GM23248 (cell line): ENCODE data around the gene ZNF438. TPM values are rescaled to one million over a fixed set of nuclear protein-coding genes. Genes with fewer than 3 reads are reported as not detected.

Source experiments
- DNase-seq: peaks from one replicate; pipeline ENCODE4 v3.0.0-alpha.2; 2015
- H2AFZ ChIP-seq: fragments of 200-600 bp; sonication (generic); 2 replicates; pipeline ENCODE4 v1.6.1; 2016; ENCODE audit warnings: antibody characterized with exemption
- H3F3A ChIP-seq: fragments of 200-600 bp; sonication (generic); 2 replicates; pipeline ENCODE4 v1.6.1; 2016; ENCODE audit warnings: mild to moderate bottlenecking, antibody characterized with exemption, mixed run types; ENCODE audit not compliant: insufficient read depth
- H3K27ac ChIP-seq: fragments of 200-600 bp; sonication (generic); 2 replicates; pipeline ENCODE4 v1.5.1; 2016; ENCODE audit warnings: mild to moderate bottlenecking
- H3K27me3 ChIP-seq: fragments of 200-600 bp; sonication (generic); replicated peaks from 2 replicates; pipeline ENCODE4 v1.6.1; 2016; ENCODE audit warnings: mild to moderate bottlenecking; ENCODE audit not compliant: insufficient read depth
- H3K36me3 ChIP-seq: fragments of 200-600 bp; sonication (generic); 2 replicates; pipeline ENCODE4 v1.6.1; 2016; ENCODE audit warnings: low read depth, mild to moderate bottlenecking
- H3K4me1 ChIP-seq: fragments of 200-600 bp; sonication (generic); 2 replicates; pipeline ENCODE4 v1.6.1; 2016; ENCODE audit warnings: mild to moderate bottlenecking; ENCODE audit not compliant: insufficient read depth
- H3K4me2 ChIP-seq: fragments of 200-600 bp; sonication (generic); one replicate; pipeline ENCODE4 v1.6.1; 2016; ENCODE audit warnings: mild to moderate bottlenecking; ENCODE audit not compliant: unreplicated experiment
- H3K4me3 ChIP-seq: fragments of 200-600 bp; sonication (generic); 2 replicates; pipeline ENCODE4 v1.5.1; 2016; ENCODE audit warnings: mild to moderate bottlenecking
- H3K79me2 ChIP-seq: fragments of 200-600 bp; sonication (generic); 2 replicates; pipeline ENCODE4 v1.6.1; 2016; ENCODE audit warnings: mild to moderate bottlenecking; ENCODE audit not compliant: insufficient read depth
- H3K9ac ChIP-seq: fragments of 200-600 bp; sonication (generic); 2 replicates; pipeline ENCODE4 v1.6.1; 2016; ENCODE audit warnings: mild to moderate bottlenecking
- H3K9me2 ChIP-seq: fragments of 200-600 bp; sonication (generic); 2 replicates; pipeline ENCODE4 v1.6.1; 2016; ENCODE audit warnings: mixed run types, mild to moderate bottlenecking, moderate library complexity; ENCODE audit not compliant: insufficient read depth
- H3K9me3 ChIP-seq: fragments of 200-600 bp; sonication (generic); one replicate; pipeline ENCODE4 v1.6.1; 2017; ENCODE audit warnings: low read depth
- H4K20me1 ChIP-seq: fragments of 200-600 bp; sonication (generic); 2 replicates; pipeline ENCODE4 v1.6.0; 2016; ENCODE audit not compliant: insufficient read depth
- EZH2 ChIP-seq: fragments of 200-600 bp; sonication (generic); IDR thresholded peaks from 2 replicates; pipeline ENCODE4 v1.6.1; 2018; ENCODE audit warnings: antibody characterized with exemption, mild to moderate bottlenecking; ENCODE audit not compliant: insufficient read depth, poor library complexity, severe bottlenecking
- EZH2phosphoT487 ChIP-seq: fragments of 200-600 bp; sonication (generic); IDR thresholded peaks from 2 replicates; pipeline ENCODE4 v1.6.1; 2018; ENCODE audit warnings: antibody characterized with exemption, moderate library complexity, mild to moderate bottlenecking, low read depth; ENCODE audit not compliant: insufficient read depth
- WGBS, 2 experiments: methylation state at CpG; one replicate each; pipeline ENCODE4 v1.1.6; 2015 to 2017; ENCODE audit warnings: low lambda C conversion rate in 2 of 2, low coverage in 1 of 2; ENCODE audit errors: missing lambda C conversion rate in 2 of 2; 5-methylcytosine and 5-hydroxymethylcytosine counted together
- in situ Hi-C: fragments of 300-500 bp; cut with MboI; formaldehyde crosslinking; loops from 2 replicates; pipeline ENCODE4 v1.15.0; 2020
- polyA plus RNA-seq: library from polyadenylated mRNA; unstranded; fragments of >200 nt; fragmentation: Nextera tagmentation; extraction: Ambion mirVana; gene quantifications from 2 replicates; pipeline ENCODE4 v1.2.1, GENCODE V29; 2016
- total RNA-seq: library from RNA; depleted of rRNA; stranded (reverse); fragments of >200 nt; shearing (Covaris generic); gene quantifications from 2 replicates; pipeline ENCODE4 v1.2.3, GENCODE V29; 2014

The ZNF438 gene
- total and polyA plus RNA-seq, 2 experiments from 2014 or later: 2.9 to 4.1 TPM

GRCh38 chr10:30974773-30975415, 56.8 kb downstream of the ZNF438 start:
- no peak for DNase-seq
- peaks cover 18% of the 10 kb centered on the region; the same call in 1 of the 2 replicates for H3F3A ChIP-seq

GRCh38 chr10:30974355-30974754, 57.3 kb downstream of the ZNF438 start:
- Histone ChIP-seq H3K79me2 (peaks cover 4% of the 10 kb centered on the region; the same call in 1 of the 2 replicates), H3K4me3 (no peak overlapping the region), H3K9me2 (peaks cover 3% of the 10 kb centered on the region; the same call in 1 of the 2 replicates), H3K4me1 (peaks cover 28% of the 10 kb centered on the region), H3K4me2 (no peak overlapping the region), H2AFZ (no peak overlapping the region), H3K9me3 (no peaks in the 10 kb centered on the region), H3K9ac (no peak overlapping the region), H4K20me1 (no peaks in the 10 kb centered on the region), H3F3A (peaks cover 19% of the 10 kb centered on the region; the same call in 1 of the 2 replicates), H3K27me3 (no peaks in the 10 kb centered on the region), H3K36me3 (no peaks in the 10 kb centered on the region), H3K27ac (no peak overlapping the region)
- no peak for TF ChIP-seq EZH2phosphoT487
- TF ChIP-seq EZH2: no peak
- DNase-seq: peak; percentile 40
- in situ Hi-C loops: no loop called here
- 52 to 57% methylated on average over 5 of the region's 5 CpGs for WGBS, 2 experiments

More at GRCh38 chr10:30974773-30975415, 56.8 kb downstream of the ZNF438 start:
- no peak overlapping the region for H3K4me2 ChIP-seq
- no peak overlapping the region for H2AFZ ChIP-seq
- no peaks in the 10 kb centered on the region for H4K20me1 ChIP-seq
- peaks cover 4% of the 10 kb centered on the region; the same call in 1 of the 2 replicates for H3K79me2 ChIP-seq
- no peak for TF ChIP-seq EZH2
- no peak for TF ChIP-seq EZH2phosphoT487
- H3K9me2 ChIP-seq: peaks cover 3% of the 10 kb centered on the region; the same call in 1 of the 2 replicates
- in situ Hi-C loops: no loop called here
- H3K36me3 ChIP-seq: no peaks in the 10 kb centered on the region
- H3K27ac ChIP-seq: no peak overlapping the region
- H3K9me3 ChIP-seq: no peaks in the 10 kb centered on the region
- no peak overlapping the region for H3K9ac ChIP-seq
- peaks cover 28% of the 10 kb centered on the region for H3K4me1 ChIP-seq
- 97 to 100% methylated on average over 1 of the region's 1 CpG for WGBS, 2 experiments
- no peaks in the 10 kb centered on the region for H3K27me3 ChIP-seq
- H3K4me3 ChIP-seq: no peak overlapping the region

GRCh38 chr10:30973737-30974136, 57.9 kb downstream of the ZNF438 start:
- 0 out of 2 replicates have a peak overlapping the region, but pooled peaks have one; percentile 8 for H3K9ac ChIP-seq
- H2AFZ ChIP-seq: peak overlapping the region; percentile 50
- no peak for TF ChIP-seq EZH2phosphoT487
- TF ChIP-seq EZH2: no peak
- no peaks in the 10 kb centered on the region for H3K9me3 ChIP-seq
- no peaks in the 10 kb centered on the region for H4K20me1 ChIP-seq
- no peak overlapping the region for H3K27ac ChIP-seq
- peaks cover 3% of the 10 kb centered on the region; the same call in 1 of the 2 replicates for H3K9me2 ChIP-seq
- H3K4me2 ChIP-seq: peak overlapping the region; percentile 33
- no peaks in the 10 kb centered on the region for H3K36me3 ChIP-seq
- peaks cover 2% of the 10 kb centered on the region; the same call in 1 of the 2 replicates for H3K79me2 ChIP-seq
- peaks cover 19% of the 10 kb centered on the region; the same call in 1 of the 2 replicates for H3F3A ChIP-seq
- peaks cover 28% of the 10 kb centered on the region for H3K4me1 ChIP-seq
- H3K4me3 ChIP-seq: no peak overlapping the region
- 8 to 12% methylated on average over 6 of the region's 6 CpGs for WGBS, 2 experiments
- H3K27me3 ChIP-seq: no peaks in the 10 kb centered on the region
- peak; percentile 45 for DNase-seq
- in situ Hi-C loops: no loop called here

- H3F3A ChIP-seq: peaks cover 19% of the 10 kb centered on the region; the same call in 1 of the 2 replicates
- peaks cover 28% of the 10 kb centered on the region for H3K4me1 ChIP-seq
- H3K27me3 ChIP-seq: no peaks in the 10 kb centered on the region
- H4K20me1 ChIP-seq: no peaks in the 10 kb centered on the region
- H3K4me2 ChIP-seq: peak overlapping the region; percentile 53
- DNase-seq: peak; percentile 71
- H3K9me2 ChIP-seq: peaks cover 3% of the 10 kb centered on the region; the same call in 1 of the 2 replicates
- H3K9ac ChIP-seq: peak overlapping the region; percentile 32
- H3K79me2 ChIP-seq: no peaks in the 10 kb centered on the region
- in situ Hi-C loops: no loop called here
- peak overlapping the region; percentile 53 for H3K27ac ChIP-seq
- no peaks in the 10 kb centered on the region for H3K9me3 ChIP-seq
- peak overlapping the region; percentile 14; the same call in 1 of the 2 replicates for H3K4me3 ChIP-seq
- no peaks in the 10 kb centered on the region for H3K36me3 ChIP-seq
- TF ChIP-seq EZH2 (no peak), EZH2phosphoT487 (no peak)
- peak overlapping the region; percentile 27 for H2AFZ ChIP-seq
- WGBS, 2 experiments: 10 to 14% methylated on average over 4 of the region's 4 CpGs
Observed at GRCh38 chr10:30970760-30971460, 60.8 kb downstream of the ZNF438 start.
